ENCODE measurements around the gene UBL3.

Gene UBL3

GRCh38 chr13:29803221-29803620, 47.2 kb downstream of the UBL3 start:
- no peak for TF ChIP-seq CTCF (conservative IDR thresholded peaks at IDR 0.05; ENCODE audit: low read depth, low read length)
- no peak for DNase-seq (ENCODE audit: low read depth)
- H3K4me3 ChIP-seq (ENCODE audit: low read length) = no peak overlapping the region

- DNase-seq (ENCODE audit: low read depth) = no peak
- H3K4me3 ChIP-seq (ENCODE audit: low read length) = no peak overlapping the region
- no peak for TF ChIP-seq CTCF (conservative IDR thresholded peaks at IDR 0.05; ENCODE audit: low read depth, low read length)
Measured at GRCh38 chr13:29802621-29803020, 47.8 kb downstream of the UBL3 start.

GRCh38 chr13:29801737-29802305, 48.6 kb downstream of the UBL3 start:
- H3K4me3 ChIP-seq (ENCODE audit: low read length) = no peak overlapping the region
- DNase-seq (ENCODE audit: low read depth) = no peak
- no peak for TF ChIP-seq CTCF (conservative IDR thresholded peaks at IDR 0.05; ENCODE audit: low read depth, low read length)

GRCh38 chr13:29801102-29801501, 49.3 kb downstream of the UBL3 start:
- DNase-seq (ENCODE audit: low read depth) = no peak
- TF ChIP-seq CTCF (conservative IDR thresholded peaks at IDR 0.05; ENCODE audit: low read depth, low read length) = no peak
- H3K4me3 ChIP-seq (ENCODE audit: low read length) = no peak overlapping the region

- no peak for TF ChIP-seq CTCF (conservative IDR thresholded peaks at IDR 0.05; ENCODE audit: low read depth, low read length)
- no peak overlapping the region for H3K4me3 ChIP-seq (ENCODE audit: low read length)
- no peak for DNase-seq (ENCODE audit: low read depth)
Measured at GRCh38 chr13:29800687-29801086, 49.7 kb downstream of the UBL3 start.

- no peak for DNase-seq (ENCODE audit: low read depth)
- no peak for TF ChIP-seq CTCF (conservative IDR thresholded peaks at IDR 0.05; ENCODE audit: low read depth, low read length)
- no peak overlapping the region for H3K4me3 ChIP-seq (ENCODE audit: low read length)
Measured at GRCh38 chr13:29799041-29799440, 51.4 kb downstream of the UBL3 start.

GRCh38 chr13:29791997-29792780, 58.2 kb downstream of the UBL3 start:
- no peak for TF ChIP-seq CTCF (conservative IDR thresholded peaks at IDR 0.05; ENCODE audit: low read depth, low read length)
- no peak for DNase-seq (ENCODE audit: low read depth)
- no peak overlapping the region for H3K4me3 ChIP-seq (ENCODE audit: low read length)
